ENCODE results near the gene SMG9.

The SMG9 gene

DNA sequence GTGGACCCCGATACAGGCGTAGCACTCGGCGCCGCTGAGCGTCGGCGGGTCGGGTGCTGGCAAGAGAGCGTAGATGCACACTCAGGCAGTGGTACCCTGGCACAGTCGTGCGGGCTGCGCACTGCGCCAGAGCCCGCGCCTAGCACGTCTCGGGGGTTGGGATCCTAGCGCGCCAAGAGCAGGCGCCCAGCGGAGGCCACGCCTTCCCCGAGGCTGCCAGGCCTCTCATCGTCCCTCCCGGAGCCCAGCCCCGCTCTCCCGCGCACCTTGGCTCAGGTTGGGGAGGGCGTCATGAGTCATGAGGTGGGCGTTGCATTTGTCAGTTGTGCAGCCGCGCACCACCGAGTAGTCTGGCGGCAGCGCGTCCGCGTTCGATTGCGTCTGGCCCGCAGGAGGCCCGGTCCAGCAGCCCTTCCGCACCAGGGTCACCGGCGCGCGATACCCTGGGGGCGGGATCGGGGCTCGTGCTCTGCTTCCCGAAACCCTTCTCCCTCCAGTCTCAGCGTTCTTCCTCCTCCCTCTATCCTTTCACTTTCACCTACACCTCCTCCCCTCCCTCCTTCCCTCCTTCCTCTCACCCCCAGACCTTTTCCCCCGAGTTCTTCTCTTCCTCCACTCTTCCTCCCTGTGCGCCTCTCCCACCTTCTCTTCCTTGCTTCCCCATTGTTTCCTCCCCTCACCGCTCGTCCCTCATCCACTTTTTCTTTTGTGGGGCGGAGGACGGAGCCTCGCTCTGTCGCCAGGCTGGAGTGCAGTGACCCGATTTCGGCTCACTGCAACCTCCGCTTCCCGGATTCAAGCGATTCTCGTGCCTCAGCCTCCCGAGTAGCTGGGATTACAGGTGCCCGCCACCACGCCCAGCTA lies 44.0 kb upstream of the SMG9 start:
- Histone ChIP-seq H3K23ac (ENCODE audit: low read length) (peak overlapping the region; percentile 1), H2AK5ac (ENCODE audit: low read length) (no peak overlapping the region), H3K4ac (ENCODE audit: low read depth, low read length) (no peak overlapping the region), H2BK15ac (replicated peaks; ENCODE audit: low read depth) (no peak overlapping the region), H3K27ac (ENCODE audit: low read depth, low read length) (no peak overlapping the region), H3K27me3 (ENCODE audit: insufficient read depth, low read length, poor library complexity) (peaks cover 4% of the 10 kb centered on the region), H3K79me1 (ENCODE audit: low read length) (no peaks in the 10 kb centered on the region), H3K18ac (ENCODE audit: low read length) (no peak overlapping the region), H3K36me3 (ENCODE audit: control insufficient read depth, insufficient read depth, low read length) (no peaks in the 10 kb centered on the region), H2BK120ac (ENCODE audit: low read depth, low read length) (no peak overlapping the region), H3K56ac (ENCODE audit: low read length) (peak overlapping the region; percentile 78), H2BK5ac (ENCODE audit: low read length) (no peak overlapping the region), H3K79me2 (ENCODE audit: control insufficient read depth, insufficient read depth, low read length) (no peaks in the 10 kb centered on the region), H3K9ac (ENCODE audit: low read length) (peak overlapping the region; percentile 1), H3K4me3 (ENCODE audit: low read length) (peak overlapping the region; percentile 2), H4K5ac (ENCODE audit: low read length) (no peak overlapping the region), H3K4me1 (ENCODE audit: control insufficient read depth, low read depth, low read length) (no peaks in the 10 kb centered on the region), H3K4me2 (ENCODE audit: low read length) (peak overlapping the region; percentile 62), H4K8ac (ENCODE audit: low read depth, low read length) (no peak overlapping the region)
- WGBS (ENCODE audit: extremely low coverage, insufficient coverage, low lambda C conversion rate): no CpG with 5 or more reads among the region's 70 CpGs
- peak; percentile 76 for DNase-seq

DNA sequence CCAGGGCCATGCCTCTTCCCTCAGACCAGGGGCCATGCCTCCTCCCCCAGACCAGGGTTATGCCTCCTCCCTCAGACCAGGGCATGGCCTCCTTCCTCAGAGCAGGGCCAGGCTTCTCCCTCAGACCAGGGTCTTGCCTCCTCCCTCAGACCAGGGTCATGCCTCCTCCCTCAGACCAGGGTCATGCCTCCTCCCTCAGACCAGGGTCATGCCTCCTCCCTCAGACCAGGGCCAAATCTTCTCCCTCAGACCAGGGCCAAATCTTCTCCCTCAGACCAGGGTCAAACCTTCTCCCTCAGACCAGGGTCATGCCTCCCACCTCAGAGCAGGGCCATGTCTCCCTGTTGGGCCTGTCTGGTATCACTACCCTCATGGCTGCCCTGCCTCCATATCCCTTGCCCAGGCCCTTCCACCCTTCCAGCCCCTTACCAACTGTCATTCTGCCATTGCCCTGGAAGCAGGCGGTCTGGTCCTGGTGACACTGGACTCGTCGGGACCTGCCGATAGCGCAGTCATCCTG lies 43.3 kb upstream of the SMG9 start:
- Histone ChIP-seq H3K27me3 (ENCODE audit: insufficient read depth, low read length, poor library complexity) (peaks cover 4% of the 10 kb centered on the region), H3K23ac (ENCODE audit: low read length) (peak overlapping the region; percentile 1), H3K4me2 (ENCODE audit: low read length) (peak overlapping the region; percentile 62), H2BK120ac (ENCODE audit: low read depth, low read length) (no peak overlapping the region), H3K4me3 (ENCODE audit: low read length) (no peak overlapping the region), H3K79me1 (ENCODE audit: low read length) (no peaks in the 10 kb centered on the region), H4K5ac (ENCODE audit: low read length) (no peak overlapping the region), H3K9ac (ENCODE audit: low read length) (peak overlapping the region; percentile 1), H2BK15ac (replicated peaks; ENCODE audit: low read depth) (no peak overlapping the region), H3K56ac (ENCODE audit: low read length) (peak overlapping the region; percentile 78), H3K79me2 (ENCODE audit: control insufficient read depth, insufficient read depth, low read length) (no peaks in the 10 kb centered on the region), H3K4me1 (ENCODE audit: control insufficient read depth, low read depth, low read length) (no peaks in the 10 kb centered on the region), H3K4ac (ENCODE audit: low read depth, low read length) (no peak overlapping the region), H2BK5ac (ENCODE audit: low read length) (no peak overlapping the region), H3K36me3 (ENCODE audit: control insufficient read depth, insufficient read depth, low read length) (no peaks in the 10 kb centered on the region), H2AK5ac (ENCODE audit: low read length) (no peak overlapping the region), H3K27ac (ENCODE audit: low read depth, low read length) (no peak overlapping the region), H3K18ac (ENCODE audit: low read length) (no peak overlapping the region), H4K8ac (ENCODE audit: low read depth, low read length) (no peak overlapping the region)
- DNase-seq: no peak
- WGBS (ENCODE audit: extremely low coverage, insufficient coverage, low lambda C conversion rate): no CpG with 5 or more reads among the region's 5 CpGs

DNA sequence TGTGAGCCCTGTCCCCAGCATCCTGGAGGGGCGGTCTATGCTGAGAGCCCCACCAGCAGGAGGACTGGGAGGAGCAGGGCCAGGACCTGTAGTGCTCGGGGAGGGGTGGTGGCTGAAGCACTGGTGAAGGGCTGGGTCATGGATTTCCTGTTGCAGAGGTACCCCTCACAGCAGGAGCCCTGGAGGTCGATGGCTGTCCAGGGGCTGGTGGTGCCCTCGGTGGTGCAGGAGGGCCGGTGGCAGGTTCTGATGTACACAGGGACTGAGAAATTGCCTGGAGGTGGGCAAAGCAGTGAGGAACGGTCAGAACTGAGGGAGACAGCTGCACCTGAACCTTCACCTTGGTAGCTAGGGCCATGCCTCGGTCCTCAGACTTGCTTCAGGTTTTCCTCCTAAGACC lies 42.8 kb upstream of the SMG9 start:
- H2BK15ac ChIP-seq (replicated peaks; ENCODE audit: low read depth): no peak overlapping the region
- no peak for DNase-seq
- no peak overlapping the region for H4K5ac ChIP-seq (ENCODE audit: low read length)
- no peak overlapping the region for H3K27ac ChIP-seq (ENCODE audit: low read depth, low read length)
- H3K4me1 ChIP-seq (ENCODE audit: control insufficient read depth, low read depth, low read length): no peaks in the 10 kb centered on the region
- H2BK120ac ChIP-seq (ENCODE audit: low read depth, low read length): no peak overlapping the region
- no peak overlapping the region for H3K23ac ChIP-seq (ENCODE audit: low read length)
- H3K4me2 ChIP-seq (ENCODE audit: low read length): no peak overlapping the region
- peaks cover 4% of the 10 kb centered on the region for H3K27me3 ChIP-seq (ENCODE audit: insufficient read depth, low read length, poor library complexity)
- no peaks in the 10 kb centered on the region for H3K79me2 ChIP-seq (ENCODE audit: control insufficient read depth, insufficient read depth, low read length)
- H3K4ac ChIP-seq (ENCODE audit: low read depth, low read length): no peak overlapping the region
- H4K8ac ChIP-seq (ENCODE audit: low read depth, low read length): no peak overlapping the region
- H2AK5ac ChIP-seq (ENCODE audit: low read length): no peak overlapping the region
- no CpG with 5 or more reads among the region's 7 CpGs for WGBS (ENCODE audit: extremely low coverage, insufficient coverage, low lambda C conversion rate)
- H3K36me3 ChIP-seq (ENCODE audit: control insufficient read depth, insufficient read depth, low read length): no peaks in the 10 kb centered on the region
- no peak overlapping the region for H3K9ac ChIP-seq (ENCODE audit: low read length)
- no peak overlapping the region for H3K4me3 ChIP-seq (ENCODE audit: low read length)
- no peak overlapping the region for H3K56ac ChIP-seq (ENCODE audit: low read length)
- H3K79me1 ChIP-seq (ENCODE audit: low read length): no peaks in the 10 kb centered on the region
- no peak overlapping the region for H2BK5ac ChIP-seq (ENCODE audit: low read length)
- H3K18ac ChIP-seq (ENCODE audit: low read length): no peak overlapping the region

DNA sequence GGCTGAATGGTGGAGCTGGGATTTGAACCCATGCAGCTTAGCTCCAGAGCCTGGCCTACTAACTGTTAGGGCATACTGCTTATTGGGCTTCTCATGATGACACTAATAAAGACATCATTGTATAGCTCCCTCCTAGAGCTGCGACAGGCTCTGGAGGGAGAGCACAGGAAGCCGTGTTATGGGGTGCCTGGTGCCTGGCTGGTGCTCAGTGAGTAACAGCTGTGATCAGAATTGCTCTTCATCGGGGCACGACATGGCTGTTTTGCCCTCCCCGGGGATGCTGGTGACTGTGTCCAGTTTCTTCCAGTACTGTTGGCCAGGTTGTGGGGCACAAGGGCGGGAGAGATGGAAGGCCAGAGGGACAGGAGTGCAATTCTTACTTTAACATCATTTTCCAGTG lies 42.4 kb upstream of the SMG9 start:
- Histone ChIP-seq H3K4me2 (ENCODE audit: low read length) (no peak overlapping the region), H3K4me3 (ENCODE audit: low read length) (no peak overlapping the region), H3K9ac (ENCODE audit: low read length) (no peak overlapping the region), H3K18ac (ENCODE audit: low read length) (no peak overlapping the region), H2AK5ac (ENCODE audit: low read length) (no peak overlapping the region), H3K4ac (ENCODE audit: low read depth, low read length) (no peak overlapping the region), H3K79me1 (ENCODE audit: low read length) (no peaks in the 10 kb centered on the region), H3K56ac (ENCODE audit: low read length) (no peak overlapping the region), H2BK15ac (replicated peaks; ENCODE audit: low read depth) (no peak overlapping the region), H3K36me3 (ENCODE audit: control insufficient read depth, insufficient read depth, low read length) (no peaks in the 10 kb centered on the region), H3K27me3 (ENCODE audit: insufficient read depth, low read length, poor library complexity) (peaks cover 4% of the 10 kb centered on the region), H2BK120ac (ENCODE audit: low read depth, low read length) (no peak overlapping the region), H3K4me1 (ENCODE audit: control insufficient read depth, low read depth, low read length) (no peaks in the 10 kb centered on the region), H2BK5ac (ENCODE audit: low read length) (no peak overlapping the region), H3K27ac (ENCODE audit: low read depth, low read length) (no peak overlapping the region), H3K23ac (ENCODE audit: low read length) (no peak overlapping the region), H3K79me2 (ENCODE audit: control insufficient read depth, insufficient read depth, low read length) (no peaks in the 10 kb centered on the region), H4K5ac (ENCODE audit: low read length) (no peak overlapping the region), H4K8ac (ENCODE audit: low read depth, low read length) (no peak overlapping the region)
- no CpG with 5 or more reads among the region's 6 CpGs for WGBS (ENCODE audit: extremely low coverage, insufficient coverage, low lambda C conversion rate)
- DNase-seq: no peak

DNA sequence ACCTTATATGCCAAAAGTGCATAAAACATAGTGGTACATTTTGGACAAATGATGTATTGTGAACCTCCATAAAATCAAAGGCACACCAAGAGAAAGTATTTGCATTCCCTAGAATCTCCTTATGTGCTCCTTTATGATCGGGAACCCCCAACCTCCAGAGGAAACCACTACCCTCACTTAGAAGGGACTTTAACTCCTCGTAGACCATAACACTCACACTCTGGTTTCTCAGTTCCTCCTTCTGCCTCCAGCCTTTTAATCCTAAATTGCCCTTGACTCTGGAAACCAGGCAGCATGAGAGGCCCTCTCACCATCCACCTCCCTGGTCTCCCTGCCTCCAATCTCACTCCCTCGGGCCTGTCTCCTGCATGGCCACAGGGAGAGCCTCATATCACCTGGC lies 35.8 kb upstream of the SMG9 start:
- WGBS (ENCODE audit: extremely low coverage, insufficient coverage, low lambda C conversion rate): no CpG with 5 or more reads among the region's 3 CpGs
- H3K4me3 ChIP-seq (ENCODE audit: low read length): no peak overlapping the region
- H3K56ac ChIP-seq (ENCODE audit: low read length): no peak overlapping the region

More for the DNA sequence above, 35.8 kb upstream of the SMG9 start:
- Histone ChIP-seq H3K4ac (ENCODE audit: low read depth, low read length) (no peak overlapping the region), H3K79me1 (ENCODE audit: low read length) (no peaks in the 10 kb centered on the region), H3K9ac (ENCODE audit: low read length) (no peak overlapping the region), H3K36me3 (ENCODE audit: control insufficient read depth, insufficient read depth, low read length) (no peaks in the 10 kb centered on the region), H4K5ac (ENCODE audit: low read length) (no peak overlapping the region), H3K23ac (ENCODE audit: low read length) (no peak overlapping the region), H3K18ac (ENCODE audit: low read length) (no peak overlapping the region), H2BK120ac (ENCODE audit: low read depth, low read length) (no peak overlapping the region), H4K8ac (ENCODE audit: low read depth, low read length) (no peak overlapping the region), H2BK15ac (replicated peaks; ENCODE audit: low read depth) (no peak overlapping the region), H3K27me3 (ENCODE audit: insufficient read depth, low read length, poor library complexity) (no peaks in the 10 kb centered on the region), H2AK5ac (ENCODE audit: low read length) (no peak overlapping the region), H2BK5ac (ENCODE audit: low read length) (no peak overlapping the region), H3K79me2 (ENCODE audit: control insufficient read depth, insufficient read depth, low read length) (no peaks in the 10 kb centered on the region), H3K4me1 (ENCODE audit: control insufficient read depth, low read depth, low read length) (no peaks in the 10 kb centered on the region), H3K27ac (ENCODE audit: low read depth, low read length) (no peak overlapping the region), H3K4me2 (ENCODE audit: low read length) (no peak overlapping the region)
- no peak for DNase-seq
